NCI-H526 treated with DMSO at 0.1 percent for 48 hours (cell line): Measurements from ENCODE around the gene SLC25A45.

ENCODE experiments used
- DNase-seq: peaks from one replicate; lab custom pipeline; 2025; lab: John Stamatoyannopoulos, UW

The SLC25A45 gene

GRCh38 chr11:65382033-65382803 is at the start of gene SLC25A45:
TSS of gene SLC25A45 (minus strand) at chr11:65382646. CDS start at chr11:65381951, 695 bp downstream.
- DNase-seq = peak; percentile 81

GRCh38 chr11:65431451-65432099 is 49.1 kb upstream of the SLC25A45 start:
- no peak for DNase-seq

- no peak for DNase-seq
Observed at GRCh38 chr11:65430406-65431217, 48.2 kb upstream of the SLC25A45 start.

GRCh38 chr11:65429724-65430405 is 47.4 kb upstream of the SLC25A45 start:
- DNase-seq = no peak

- peak; percentile 33 for DNase-seq
Observed at GRCh38 chr11:65429068-65429681, 46.7 kb upstream of the SLC25A45 start.

GRCh38 chr11:65428578-65429067 is 46.2 kb upstream of the SLC25A45 start:
- no peak for DNase-seq

GRCh38 chr11:65427691-65428577 is 45.5 kb upstream of the SLC25A45 start:
- DNase-seq = no peak

GRCh38 chr11:65426839-65427690 is 44.6 kb upstream of the SLC25A45 start:
- DNase-seq = no peak

GRCh38 chr11:65425971-65426838 is 43.8 kb upstream of the SLC25A45 start:
- peak; percentile 35 for DNase-seq

GRCh38 chr11:65425105-65425970 is 42.9 kb upstream of the SLC25A45 start:
- no peak for DNase-seq

GRCh38 chr11:65424205-65425104 is 42.0 kb upstream of the SLC25A45 start:
- no peak for DNase-seq

- peak; percentile 28 for DNase-seq
Observed at GRCh38 chr11:65423516-65424204, 41.2 kb upstream of the SLC25A45 start.

- peak; percentile 68 for DNase-seq
Observed at GRCh38 chr11:65422633-65423515, 40.4 kb upstream of the SLC25A45 start, which contains the start of gene NEAT1. TSS of gene NEAT1 (plus strand) at chr11:65422798.

- DNase-seq = peak; percentile 82
Observed at GRCh38 chr11:65421794-65422632, 39.6 kb upstream of the SLC25A45 start.
